Ecto neural progenitor cell (in vitro differentiated cells): ENCODE results near the gene SPATS2L.

Experiments
- DNase-seq: peaks from one replicate; pipeline ENCODE4 v3.0.0-alpha.2; 2018; ENCODE audit warnings: low spot score

SPATS2L gene

DNA sequence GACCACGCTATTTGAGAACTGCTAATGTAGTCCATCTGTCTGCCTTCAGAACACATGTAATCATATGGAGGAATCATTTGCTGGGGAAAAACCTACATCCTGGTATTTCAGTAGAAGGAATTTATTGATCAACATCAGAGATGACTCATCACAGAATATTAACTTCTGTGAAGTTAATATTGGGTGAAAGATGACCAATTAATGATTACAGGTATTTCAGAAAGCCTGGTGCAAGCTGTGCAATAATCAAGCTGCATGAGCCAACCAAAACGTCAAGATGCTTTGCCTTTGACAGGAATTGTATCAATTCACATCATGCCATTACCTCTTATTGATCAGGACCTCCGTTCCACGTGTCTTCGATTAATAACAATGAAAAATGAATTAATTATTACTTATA, 9.4 kb upstream of the SPATS2L start:
- no peak for DNase-seq

DNA sequence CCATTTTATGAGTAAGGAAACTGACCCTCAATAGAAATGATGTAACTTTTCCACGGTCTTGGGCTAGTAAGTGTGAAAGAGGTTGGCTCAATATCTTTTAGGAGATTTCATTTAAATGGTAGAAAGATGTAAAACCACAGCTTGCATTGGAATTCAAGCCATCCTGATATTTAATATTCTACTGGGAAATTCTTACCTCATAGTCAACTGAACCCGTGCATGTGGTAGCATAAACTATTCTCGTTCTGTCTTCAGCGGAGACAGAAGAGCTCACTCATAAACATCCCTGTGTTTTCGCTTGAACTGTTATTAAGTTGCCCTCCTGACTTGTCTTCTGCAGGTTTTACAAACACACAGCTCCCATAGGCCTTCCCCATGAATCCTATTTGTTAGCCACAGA, 8.5 kb upstream of the SPATS2L start:
- no peak for DNase-seq

DNA sequence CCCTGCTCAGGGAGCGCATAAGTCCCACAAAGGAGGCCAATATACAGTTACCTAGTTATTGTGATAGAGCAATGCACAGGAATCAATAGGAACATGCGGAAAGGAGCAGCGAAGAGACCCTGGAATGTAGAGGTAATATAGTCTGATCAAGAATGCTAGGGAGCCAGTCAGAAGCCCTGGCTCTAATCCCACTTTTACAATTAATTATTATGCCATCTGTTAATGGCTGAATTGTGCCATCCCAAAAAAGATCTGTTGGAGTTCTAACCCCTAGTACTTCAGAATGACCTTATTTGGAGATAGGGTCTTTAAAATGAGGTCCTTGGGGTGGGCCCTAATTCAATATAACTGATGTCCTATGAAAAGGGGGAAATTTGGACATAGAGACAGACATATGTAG, 7.7 kb upstream of the SPATS2L start:
- no peak for DNase-seq

DNA sequence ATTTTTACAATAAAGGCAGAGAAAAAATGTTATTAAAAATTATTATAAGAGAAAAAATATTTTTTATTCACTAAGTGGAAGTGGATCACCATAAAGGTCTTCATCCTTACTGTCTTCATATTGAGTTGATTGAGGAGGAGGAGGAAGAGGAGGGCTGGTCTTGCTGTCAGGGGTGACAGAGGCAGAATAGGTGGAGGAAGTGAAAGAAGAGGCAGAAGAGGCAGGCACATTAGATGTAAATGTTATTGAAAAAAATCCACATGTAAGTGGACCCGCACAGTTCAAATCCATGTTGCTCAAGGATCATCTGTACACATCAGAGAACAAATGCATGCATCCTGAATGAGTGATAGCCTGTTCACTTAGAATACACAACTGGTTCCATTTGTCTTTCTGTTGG, 6.4 kb upstream of the SPATS2L start:
- no peak for DNase-seq

DNA sequence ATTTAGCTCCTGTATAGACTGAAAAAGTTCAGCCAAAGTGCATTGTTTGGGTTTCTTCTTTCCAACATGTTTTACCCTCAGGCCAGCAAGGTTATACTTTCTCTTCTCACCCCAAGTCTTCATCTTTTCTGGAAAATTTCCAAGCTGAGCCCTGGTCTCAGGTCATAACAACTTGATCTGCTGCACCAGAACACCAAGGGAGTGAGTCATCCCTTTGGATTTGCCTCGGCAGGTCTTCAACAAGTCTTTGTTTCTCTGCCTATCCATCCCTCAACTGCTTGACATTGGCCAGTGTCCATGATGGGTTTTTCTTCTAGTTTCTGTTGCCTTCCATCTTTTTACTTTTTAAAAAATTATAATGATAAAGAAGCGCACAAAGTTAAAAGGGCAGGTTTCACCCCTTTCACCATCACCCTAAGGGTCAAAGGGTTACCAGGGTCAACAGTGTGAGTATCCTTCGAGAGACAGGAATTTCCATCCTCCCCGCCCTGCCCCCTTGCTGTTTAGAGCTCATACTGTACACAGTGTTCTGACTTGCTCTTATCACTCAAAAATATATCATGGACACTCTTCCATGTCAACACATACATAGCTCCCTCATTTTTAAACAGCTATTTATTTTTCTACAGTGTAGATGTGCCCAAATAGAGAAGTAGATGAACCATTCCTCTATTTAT, 5.7 kb upstream of the SPATS2L start:
- DNase-seq = no peak

DNA sequence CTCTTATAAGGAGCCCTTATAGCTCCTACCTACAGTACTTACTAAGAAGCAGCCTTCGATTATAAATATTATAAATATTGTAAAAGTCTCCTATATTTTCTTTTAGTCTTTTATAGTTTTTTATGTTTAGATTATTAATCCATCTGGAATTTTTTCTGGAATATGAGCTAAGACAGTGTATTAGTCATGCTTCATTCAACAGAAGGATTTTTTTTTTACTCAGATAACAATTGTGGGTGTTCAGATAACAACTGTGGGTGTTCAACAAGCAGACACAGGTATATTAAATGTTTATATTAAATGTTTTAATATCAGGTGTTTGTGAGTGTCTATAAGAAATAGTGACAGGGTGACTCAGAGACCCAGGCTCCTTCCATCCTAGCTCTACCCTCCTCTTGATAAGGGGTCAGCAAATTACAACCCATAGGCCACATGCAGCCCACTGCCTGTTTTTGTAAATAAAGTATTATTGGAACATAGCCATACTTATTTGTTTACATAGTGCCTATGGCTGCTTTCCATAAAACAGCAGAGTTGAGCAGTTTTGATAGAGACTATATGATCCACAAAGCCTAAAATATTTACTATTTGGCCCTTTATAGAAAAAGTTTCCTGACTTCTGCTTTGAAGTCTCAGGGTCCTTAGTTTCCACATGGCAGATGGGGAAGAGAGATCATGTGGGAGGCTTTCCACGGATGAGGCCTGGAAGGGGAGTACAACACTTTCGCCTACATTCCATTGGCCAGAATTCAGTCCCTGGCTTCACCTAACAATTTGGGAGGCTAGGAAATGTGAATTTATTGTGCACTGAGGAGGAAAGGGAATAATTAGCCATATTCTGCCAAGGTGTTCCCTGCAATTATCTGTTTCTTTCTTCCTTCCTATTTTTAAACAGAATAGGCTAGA, 4.3 kb upstream of the SPATS2L start:
- DNase-seq = no peak

DNA sequence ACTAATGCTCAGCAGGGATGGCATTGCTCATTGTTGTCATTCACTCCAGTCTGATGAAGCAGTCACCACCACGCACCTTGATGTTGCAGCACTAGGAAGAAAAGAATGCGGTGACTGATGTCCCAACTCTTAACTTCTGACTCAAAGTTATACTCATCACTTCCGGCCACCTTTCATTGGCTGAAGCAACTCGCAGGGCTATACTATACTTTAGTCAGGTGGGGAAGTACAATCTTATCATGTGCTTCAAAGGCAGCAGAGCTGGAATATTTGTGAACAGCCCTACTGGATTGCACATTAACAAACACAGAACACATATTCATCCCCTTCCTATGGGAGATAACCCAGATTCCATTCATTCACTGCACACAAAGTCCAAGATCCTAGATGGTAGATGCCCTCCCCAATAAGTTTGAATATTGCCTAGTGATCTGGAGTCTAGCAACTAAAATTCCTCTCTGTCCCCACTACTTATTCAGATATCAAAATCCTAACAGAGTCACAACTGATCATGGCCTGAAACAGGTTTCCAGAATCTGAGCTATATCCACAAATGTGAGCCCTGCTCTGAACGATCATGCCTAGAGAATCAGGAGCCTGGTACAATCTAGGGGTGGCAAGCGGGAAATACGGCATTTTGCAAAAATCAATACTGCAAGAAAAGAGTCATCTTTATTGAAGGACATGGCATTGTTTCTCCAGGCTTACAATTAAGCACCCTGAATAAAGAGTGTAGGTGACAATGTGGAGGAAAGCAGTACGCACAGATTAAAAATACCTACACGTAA, 3.4 kb upstream of the SPATS2L start:
- DNase-seq = no peak

DNA sequence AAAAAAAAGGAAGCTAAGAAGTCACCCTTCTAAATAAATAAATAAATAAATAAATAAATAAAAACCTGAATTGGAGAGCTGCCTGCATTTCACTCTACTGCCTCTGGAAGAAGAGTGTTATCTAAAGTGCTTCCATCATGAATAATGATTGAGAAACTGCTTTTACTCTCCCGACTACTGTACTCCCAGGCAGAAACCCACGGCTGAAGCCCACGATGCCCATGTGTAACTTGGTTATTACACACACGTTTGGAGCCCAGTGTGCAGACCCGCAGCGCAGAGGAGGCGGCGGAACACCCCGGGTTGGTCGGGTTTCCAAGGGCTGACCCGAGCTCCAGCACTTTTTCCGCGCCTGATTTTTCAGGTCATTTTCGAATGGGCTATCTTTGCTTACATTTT, 697 bp upstream of the SPATS2L start:
- DNase-seq = peak; percentile 59

DNA sequence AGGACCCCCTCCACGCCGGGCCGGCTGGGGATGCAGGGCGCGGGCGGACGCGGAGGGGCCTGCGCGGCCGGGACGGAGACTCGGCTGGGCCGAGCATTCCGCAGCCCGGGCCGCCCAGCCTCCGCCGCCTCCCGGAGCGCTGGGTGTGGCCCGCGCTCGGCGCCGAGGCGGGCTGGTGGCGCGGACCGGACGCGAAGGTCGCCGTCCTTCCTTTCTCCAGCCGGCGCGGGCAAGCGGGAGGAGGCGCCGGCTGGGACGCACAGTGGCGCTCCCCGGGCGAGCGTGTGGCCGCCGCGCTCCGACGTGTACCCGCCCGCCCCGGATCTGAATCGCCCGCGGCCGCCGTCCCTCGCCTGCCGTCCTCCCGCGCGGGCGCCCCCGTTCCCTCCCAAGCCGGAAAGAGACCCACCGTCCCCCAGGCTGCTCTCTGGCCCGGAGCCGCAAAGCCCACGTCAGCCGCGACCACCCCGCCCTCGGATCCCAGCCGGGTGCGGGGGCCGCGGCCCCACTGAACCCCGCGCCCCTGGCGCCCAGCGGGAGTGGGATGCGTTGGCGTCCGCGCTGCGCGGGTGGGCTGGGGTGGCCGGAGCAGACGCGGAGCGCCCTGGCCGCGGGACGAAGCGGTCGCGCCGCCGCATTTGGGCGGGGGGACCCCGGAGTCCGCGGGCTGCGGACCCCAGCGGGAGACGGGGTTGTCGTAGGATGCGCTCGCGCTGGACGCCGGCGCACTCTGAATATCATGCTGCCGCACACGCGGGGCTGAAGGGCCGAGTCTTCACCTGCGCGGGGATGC, 634 bp downstream of the SPATS2L start:
- DNase-seq = peak; percentile 71

DNA sequence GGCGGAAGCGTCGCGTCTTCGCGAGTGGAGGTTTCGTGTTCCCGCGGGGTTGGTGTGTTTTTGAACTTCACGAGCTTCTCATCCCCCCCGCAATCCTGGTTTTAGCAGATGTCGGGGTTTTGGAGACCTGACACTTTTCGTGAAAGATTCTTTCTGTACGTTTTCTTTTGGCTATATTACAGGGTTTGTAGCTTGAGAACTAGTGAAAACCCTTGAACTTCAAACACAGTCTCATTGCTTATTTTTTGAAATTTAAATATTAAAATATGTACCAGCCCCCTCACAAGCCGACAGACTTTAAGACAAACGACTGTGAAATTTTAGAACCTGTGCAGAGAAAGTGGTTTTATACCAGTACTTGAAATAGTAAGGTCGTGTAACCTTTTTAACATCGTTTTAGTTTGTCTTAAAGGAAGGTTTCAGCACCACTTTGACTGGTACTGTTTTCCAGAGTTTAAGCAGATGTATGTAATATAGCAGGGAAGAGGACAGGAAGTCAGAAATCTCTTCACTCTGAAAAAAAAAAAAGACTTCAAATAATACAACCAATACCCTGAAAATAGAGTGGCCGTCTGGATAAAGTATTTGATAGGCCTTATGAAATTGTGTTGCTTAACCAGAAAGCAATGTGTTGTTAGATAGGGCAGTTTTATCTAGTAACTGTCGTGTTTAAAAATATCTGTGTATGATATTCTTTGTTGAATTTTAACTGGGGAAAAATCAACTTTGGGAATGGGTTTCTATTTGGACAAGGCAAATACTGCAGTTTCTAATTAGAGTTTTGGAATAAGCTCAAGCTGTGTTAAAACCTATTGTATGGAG, 1.4 kb downstream of the SPATS2L start:
- no peak for DNase-seq

DNA sequence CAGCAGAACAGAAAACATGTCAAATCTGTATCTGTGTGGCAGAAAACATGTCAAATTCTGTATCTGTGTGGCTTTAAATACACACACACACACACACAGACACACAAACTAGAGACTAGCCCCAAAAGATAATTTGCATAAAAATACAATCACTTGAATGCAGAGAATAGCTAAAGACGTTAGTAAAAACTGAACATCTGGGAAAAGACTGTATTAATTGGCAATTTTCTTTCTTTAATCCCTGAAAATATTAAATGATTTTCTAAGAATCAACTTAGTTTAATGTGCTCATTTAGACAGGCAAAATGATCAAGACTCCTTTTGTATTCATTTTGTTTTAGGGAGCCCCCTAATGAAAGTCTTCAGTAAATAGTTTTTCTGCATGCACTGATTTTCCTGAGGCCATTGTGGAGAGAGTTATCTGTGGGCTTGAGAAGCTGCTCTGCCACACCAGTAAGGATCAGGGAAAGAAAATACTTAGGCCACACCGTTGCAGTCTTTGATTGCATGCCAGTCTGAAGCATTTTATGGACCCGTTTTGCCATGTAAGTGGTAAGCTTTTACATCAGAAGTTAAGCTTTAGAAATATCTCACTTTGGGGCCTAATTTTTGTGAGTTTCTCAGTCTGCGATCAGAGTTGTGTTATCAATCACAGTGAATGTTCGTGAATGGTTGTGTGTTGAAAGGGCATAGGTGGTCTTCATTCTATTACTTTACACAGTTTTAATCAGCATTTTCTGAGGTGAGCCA, 2.2 kb downstream of the SPATS2L start:
- DNase-seq = no peak

DNA sequence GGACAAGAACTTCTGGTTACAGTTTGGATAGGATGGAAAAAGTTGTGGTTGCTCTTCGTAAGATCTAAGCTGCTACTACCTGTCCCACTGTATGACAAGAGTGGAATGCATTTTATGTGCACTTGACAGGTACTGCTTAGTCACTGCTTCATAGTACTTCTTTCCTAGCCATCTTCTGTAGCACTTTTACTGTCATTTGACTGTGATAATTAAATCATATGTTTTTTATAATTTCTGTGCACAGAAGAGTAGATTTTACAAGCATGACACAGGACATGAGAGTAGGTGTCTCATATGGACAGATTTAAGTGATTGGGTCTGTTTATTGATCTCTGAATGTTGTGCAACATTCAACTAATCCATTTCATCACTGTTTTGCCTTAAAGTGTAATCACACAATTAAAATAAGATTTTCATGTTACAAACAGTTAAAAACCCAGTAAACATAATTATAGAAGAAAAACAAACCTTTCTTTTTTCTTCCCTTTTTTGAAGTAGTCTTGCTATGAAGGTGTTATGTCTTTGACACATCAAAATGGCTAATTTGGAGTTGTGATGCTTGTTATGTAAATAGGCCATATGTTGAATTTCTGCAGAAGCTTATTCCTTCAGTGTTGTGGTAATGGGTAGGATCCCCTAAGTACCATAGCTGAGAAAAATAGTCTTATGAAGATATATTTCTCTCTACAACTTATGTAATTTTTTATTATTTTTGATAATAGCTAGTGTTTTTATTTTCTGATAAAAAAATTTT, 3.0 kb downstream of the SPATS2L start:
- DNase-seq = no peak

DNA sequence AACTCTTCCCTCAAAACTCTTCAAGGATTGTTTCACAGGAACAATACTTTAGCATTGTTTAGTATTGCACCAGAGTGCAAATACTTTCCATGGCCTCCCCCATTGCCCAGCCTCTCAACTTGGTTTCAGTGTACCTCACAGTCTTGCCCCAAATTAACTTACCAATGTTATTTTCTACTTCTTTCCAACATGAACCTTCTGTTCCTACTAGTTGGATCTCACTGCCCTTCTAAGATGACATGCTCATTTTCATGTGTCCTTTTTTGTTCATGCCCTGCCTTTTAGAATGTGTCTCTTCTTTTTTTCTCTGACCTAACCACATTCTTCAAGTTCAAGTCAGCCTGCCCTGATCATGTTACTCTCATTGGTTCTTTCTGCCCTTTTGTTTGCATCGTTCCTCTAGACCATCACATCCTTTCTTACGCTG, 4.1 kb downstream of the SPATS2L start:
- no peak for DNase-seq

DNA sequence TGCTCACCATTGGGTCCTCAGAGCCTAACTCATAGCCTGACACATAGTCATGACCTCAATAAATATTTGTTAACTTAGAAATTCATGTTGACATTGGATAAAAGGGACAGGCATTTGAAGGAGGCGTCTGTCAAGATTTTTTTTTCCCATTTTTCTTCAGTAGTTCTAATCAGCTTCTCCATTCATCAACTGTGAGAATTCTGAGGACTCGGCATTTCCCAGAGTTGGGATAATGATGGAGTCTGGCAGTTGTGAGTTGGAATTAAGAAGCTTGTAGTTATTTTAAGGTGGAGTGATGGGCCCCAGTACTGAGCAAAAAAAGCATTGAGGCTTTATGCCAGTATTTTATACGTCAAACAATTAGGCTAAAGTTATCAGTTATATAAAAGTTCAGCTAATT, 4.6 kb downstream of the SPATS2L start:
- no peak for DNase-seq

DNA sequence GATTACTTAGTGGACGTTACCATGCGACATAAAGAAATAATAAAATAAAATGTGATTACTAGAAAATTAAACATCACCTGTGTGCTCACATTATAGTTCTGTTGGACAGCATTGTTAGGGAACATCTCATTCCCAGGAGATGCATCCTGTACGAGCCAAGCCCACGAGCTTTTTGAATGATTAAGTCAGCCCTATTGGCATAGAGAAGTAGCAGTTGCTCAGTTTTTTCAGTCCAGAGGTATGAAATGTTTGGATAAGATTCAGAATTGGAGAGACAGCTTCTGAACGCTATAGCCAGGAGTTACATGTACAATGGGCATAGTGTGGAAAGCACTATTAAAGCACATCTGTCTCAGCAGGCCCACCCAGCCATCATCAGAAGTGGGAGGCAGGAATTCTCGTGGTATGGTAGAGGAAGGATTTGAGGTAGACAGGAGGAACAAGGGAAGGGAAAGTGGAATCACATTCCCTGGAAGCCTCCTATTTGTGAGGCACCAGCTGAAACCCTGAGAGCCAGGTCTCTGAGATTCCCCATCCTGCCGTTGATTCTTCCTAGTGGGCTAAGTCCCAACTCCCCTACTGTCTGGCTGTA, 8.6 kb downstream of the SPATS2L start:
- no peak for DNase-seq

DNA sequence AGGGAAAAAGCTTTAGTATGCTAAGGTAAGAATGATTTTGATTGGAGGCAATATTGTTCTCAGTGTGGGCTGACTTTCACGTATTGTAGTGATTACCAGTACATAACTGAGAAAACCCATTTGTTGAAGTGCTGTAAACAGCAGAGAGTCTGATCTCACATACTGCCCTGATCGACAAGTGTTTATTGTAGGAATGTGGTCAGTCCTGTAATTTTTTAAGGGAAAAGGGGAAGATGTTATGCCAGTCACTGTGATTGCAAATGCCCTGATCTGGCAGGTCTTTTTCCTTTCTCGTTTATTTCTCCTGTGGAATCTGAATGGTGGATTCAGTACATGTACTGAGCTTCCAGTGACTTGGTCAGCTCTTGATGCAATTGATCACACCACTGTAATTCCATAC, 11.5 kb downstream of the SPATS2L start:
- DNase-seq = no peak

DNA sequence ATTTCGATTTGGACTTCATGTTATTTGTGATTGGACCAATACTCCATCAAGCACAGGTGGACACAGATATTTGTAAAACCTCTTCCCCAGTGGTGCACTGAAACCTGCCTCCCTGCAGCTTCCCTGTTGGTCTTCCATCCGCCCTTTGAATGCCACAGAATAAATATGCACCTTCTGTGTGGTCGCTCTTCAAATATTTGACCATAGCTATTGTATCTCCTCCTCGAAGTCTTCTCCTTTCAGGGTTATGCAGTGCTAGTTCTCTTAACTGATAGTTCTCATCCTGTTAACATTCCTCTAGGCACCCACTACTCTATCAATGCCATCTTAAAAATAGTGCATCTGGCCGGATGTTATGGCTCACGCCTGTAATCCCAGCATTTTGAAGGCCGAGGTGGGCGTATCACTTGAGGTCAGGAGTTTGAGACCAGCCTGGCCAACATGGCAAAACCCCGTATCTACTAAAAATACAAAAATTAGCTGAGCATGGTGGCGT, 12.5 kb downstream of the SPATS2L start:
- DNase-seq = no peak

DNA sequence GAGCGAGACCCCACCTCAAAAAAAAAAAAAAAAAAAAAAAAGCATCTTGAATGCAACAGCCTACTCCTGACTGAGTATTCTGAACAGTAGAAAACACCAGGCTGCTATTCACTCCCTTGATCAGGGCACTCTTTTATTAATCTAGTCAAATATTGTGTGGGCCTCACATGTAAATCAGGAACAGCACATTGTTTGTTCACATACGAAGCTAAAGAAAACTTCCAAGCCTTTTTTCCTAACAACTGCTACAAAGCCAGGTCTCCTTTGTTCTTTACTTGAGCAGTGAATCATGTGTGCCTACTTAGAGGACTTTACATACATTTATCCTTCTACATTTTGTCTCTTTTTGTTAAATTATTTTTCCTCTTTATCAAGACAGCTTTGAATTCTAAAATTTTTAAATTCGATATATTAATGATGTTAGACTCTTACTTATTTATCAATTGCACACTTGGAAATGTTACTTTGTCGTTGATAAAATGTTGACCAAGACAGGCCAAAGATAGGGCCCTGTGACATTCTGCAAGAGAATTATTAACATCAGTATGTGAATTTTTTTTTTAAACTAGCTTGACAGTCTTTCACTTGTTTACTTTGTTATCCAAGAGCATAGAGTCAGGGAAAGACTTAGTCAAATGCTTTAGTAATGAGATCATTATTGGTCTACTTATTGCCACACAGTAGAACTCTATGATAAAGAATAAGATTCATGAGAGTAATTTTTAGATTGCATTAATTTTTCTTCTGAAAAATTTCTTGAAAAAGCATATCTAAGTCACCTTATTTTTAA, 13.2 kb downstream of the SPATS2L start:
- DNase-seq = no peak
